Fibroblast of lung (primary cell): ENCODE measurements around the gene SCAMP5. TPM values are rescaled to one million over a fixed set of nuclear protein-coding genes. Genes with fewer than 3 reads are reported as not detected.
A peak's percentile ranks its signal among the peaks of the same experiment; 100 is the strongest.

Source experiments
- DNase-seq, 2 donors: peaks; one replicate each; pipeline versions ENCODE4 v3.0.0 to v3.0.0-alpha.2; 2010; ENCODE audit warnings: low read depth in 2 of 2
- H2AFZ ChIP-seq: 2 replicates; pipeline ENCODE4 v1.5.1; 2012; ENCODE audit warnings: low read length, control low read depth, inconsistent platforms
- H3K27ac ChIP-seq: 2 replicates; pipeline ENCODE4 v1.5.1; 2011; ENCODE audit warnings: low read length, control low read depth; ENCODE audit not compliant: insufficient read depth
- H3K27me3 ChIP-seq: 2 replicates; pipeline ENCODE4 v1.5.1; 2011; ENCODE audit warnings: mild to moderate bottlenecking, low read length; ENCODE audit not compliant: control insufficient read depth, insufficient read depth
- H3K36me3 ChIP-seq: 2 replicates; pipeline ENCODE4 v1.5.1; 2011; ENCODE audit warnings: low read length; ENCODE audit not compliant: control insufficient read depth, insufficient read depth
- H3K4me1 ChIP-seq: 2 replicates; pipeline ENCODE4 v1.5.1; 2011; ENCODE audit warnings: low read length; ENCODE audit not compliant: control insufficient read depth, insufficient read depth; ENCODE audit errors: extremely low read depth
- H3K4me2 ChIP-seq: 2 replicates; pipeline ENCODE4 v1.5.1; 2011; ENCODE audit warnings: low read length, control low read depth; ENCODE audit not compliant: insufficient read depth; ENCODE audit errors: extremely low read depth
- H3K4me3 ChIP-seq, 4 experiments: fragments of 200-600 bp in 1 of 4; sonication (generic) in 1 of 4; replicated peaks in 1 of 4; 2 replicates each; pipeline ENCODE4 v1.5.1; 2011 to 2016; ENCODE audit warnings: low read length in 4 of 4, low read depth in 3 of 4, mild to moderate bottlenecking in 3 of 4, control low read depth in 2 of 4, inconsistent platforms in 1 of 4, mixed read lengths in 1 of 4; ENCODE audit not compliant: insufficient read depth in 1 of 4; ENCODE audit errors: control extremely low read depth in 1 of 4
- H3K79me2 ChIP-seq: 2 replicates; pipeline ENCODE4 v1.5.1; 2012; ENCODE audit warnings: mild to moderate bottlenecking, low read length, inconsistent platforms; ENCODE audit not compliant: control insufficient read depth, insufficient read depth
- H3K9ac ChIP-seq: 2 replicates; pipeline ENCODE4 v1.5.1; 2011; ENCODE audit warnings: mild to moderate bottlenecking, low read length, control low read depth; ENCODE audit not compliant: insufficient read depth
- H3K9me3 ChIP-seq: 2 replicates; pipeline ENCODE4 v1.5.1; 2012; ENCODE audit warnings: low read depth, low read length; ENCODE audit not compliant: control insufficient read depth, insufficient read depth
- H4K20me1 ChIP-seq: 2 replicates; pipeline ENCODE4 v1.5.1; 2011; ENCODE audit warnings: low read length; ENCODE audit not compliant: control insufficient read depth, insufficient read depth; ENCODE audit errors: extremely low read depth
- CTCF ChIP-seq, 2 donors: IDR thresholded peaks in 1 of 2; conservative IDR thresholded peaks in 1 of 2; 1 replicate in 1 of 2; 2 replicates in 1 of 2; pipeline ENCODE4 v1.5.1; 2011 to 2012; ENCODE audit warnings: low read length in 2 of 2, control low read depth in 1 of 2, inconsistent platforms in 1 of 2, low read depth in 1 of 2, mild to moderate bottlenecking in 1 of 2
- EZH2 ChIP-seq: IDR thresholded peaks from 2 replicates; pipeline ENCODE4 v1.5.1; 2012; ENCODE audit warnings: low read length, control low read depth, mild to moderate bottlenecking; ENCODE audit errors: missing control alignments
- polyA plus RNA-seq, 2 donors: library from polyadenylated mRNA; depleted of rRNA in 1 of 2; stranded (reverse) in 1 of 2; unstranded in 1 of 2; fragments of >200 nt; gene quantifications; 2 replicates each; pipeline ENCODE4 v1.2.1, GENCODE V29; 2011 to 2012; ENCODE audit warnings: missing spikeins in 1 of 2
- total RNA-seq: library from RNA; depleted of rRNA; stranded (reverse); fragments of >200 nt; gene quantifications from 2 replicates; pipeline ENCODE4 v1.2.1, GENCODE V29; 2014

Gene SCAMP5
- total and polyA plus RNA-seq, 2 donors (not counting 1 experiment from before 2014, with no cell fraction given), result 0.50 to 0.93 TPM

- Histone ChIP-seq H3K27me3 (no peaks in the 10 kb centered on the region), H3K9me3 (no peaks in the 10 kb centered on the region), H3K79me2 (no peaks in the 10 kb centered on the region), H3K4me3 (no peak overlapping the region), H3K4me2 (no peak overlapping the region), H3K9ac (no peak overlapping the region), H3K27ac (no peak overlapping the region), H3K4me1 (peaks cover 13% of the 10 kb centered on the region), H2AFZ (no peak overlapping the region), H4K20me1 (no peaks in the 10 kb centered on the region), H3K36me3 (no peaks in the 10 kb centered on the region)
- no peak for DNase-seq
- TF ChIP-seq CTCF (conservative IDR thresholded peaks at IDR 0.05 in 1 of 2, IDR thresholded peaks at IDR 0.05 in 1 of 2; ENCODE audit: low read depth in 1 of 2, low read length in 2 of 2) (no peak), EZH2 (no peak)
Observed at GRCh38 chr15:75048394-75048793, 53.0 kb downstream of the SCAMP5 start.

- Histone ChIP-seq H4K20me1 (no peaks in the 10 kb centered on the region), H2AFZ (no peak overlapping the region), H3K27me3 (no peaks in the 10 kb centered on the region), H3K9me3 (no peaks in the 10 kb centered on the region), H3K36me3 (no peaks in the 10 kb centered on the region), H3K27ac (no peak overlapping the region), H3K9ac (no peak overlapping the region), H3K4me1 (peaks cover 8% of the 10 kb centered on the region), H3K4me3 (no peak overlapping the region), H3K4me2 (no peak overlapping the region), H3K79me2 (no peaks in the 10 kb centered on the region)
- DNase-seq, result peak in 1 of 2 donors; percentile 86
- TF ChIP-seq CTCF (conservative IDR thresholded peaks at IDR 0.05 in 1 of 2, IDR thresholded peaks at IDR 0.05 in 1 of 2; ENCODE audit: low read depth in 1 of 2, low read length in 2 of 2), result no peak
- TF ChIP-seq EZH2, result no peak
Observed at GRCh38 chr15:75049392-75049791, 54.0 kb downstream of the SCAMP5 start.

- Histone ChIP-seq H3K4me2 (no peak overlapping the region), H3K9ac (no peak overlapping the region), H3K36me3 (no peaks in the 10 kb centered on the region), H3K27me3 (no peaks in the 10 kb centered on the region), H3K9me3 (no peaks in the 10 kb centered on the region), H2AFZ (no peak overlapping the region), H3K27ac (no peak overlapping the region), H4K20me1 (no peaks in the 10 kb centered on the region), H3K79me2 (no peaks in the 10 kb centered on the region), H3K4me3 (no peak overlapping the region), H3K4me1 (peaks cover 6% of the 10 kb centered on the region)
- TF ChIP-seq EZH2, result no peak
- no peak for TF ChIP-seq CTCF (conservative IDR thresholded peaks at IDR 0.05 in 1 of 2, IDR thresholded peaks at IDR 0.05 in 1 of 2; ENCODE audit: low read depth in 1 of 2, low read length in 2 of 2)
- no peak for DNase-seq
Observed at GRCh38 chr15:75050283-75050682, 54.9 kb downstream of the SCAMP5 start.
